PC-3 (cell line): ENCODE data around the gene LRRIQ4. TPM values are rescaled to one million over a fixed set of nuclear protein-coding genes. Genes with fewer than 3 reads are reported as not detected.
A peak's percentile ranks its signal among the peaks of the same experiment; 100 is the strongest.

Source experiments
- ATAC-seq: fragments of 200-7000 bp; cut with Tn5 transposase; 2 replicates; pipeline ENCODE4 v1.9.1; 2020; ENCODE audit warnings: mild to moderate bottlenecking, moderate library complexity
- BruUV-seq: library from RNA; stranded (reverse); fragments of 400-500 nt; replicated peaks from 2 replicates; lab custom pipeline; 2021; lab: Mats Ljungman, UMichigan
- CTCF ChIA-PET: fragments of 300-600 bp; sonication (Branson Sonifier 250); formaldehyde crosslinking; loops from one replicate; lab custom pipeline; 2022; ENCODE audit warnings: antibody characterized with exemption; lab: Charles Lee
- POLR2A ChIA-PET: fragments of 300-600 bp; sonication (Branson Sonifier 250); formaldehyde crosslinking; loops from one replicate; lab custom pipeline; 2022; ENCODE audit warnings: antibody characterized with exemption; ENCODE audit not compliant: unreplicated experiment; lab: Charles Lee
- DNase-seq: peaks from one replicate; pipeline ENCODE4 v3.0.0-alpha.2; 2015
- H2AFZ ChIP-seq: fragments of 300-600 bp; sonication (generic); 2 replicates; pipeline ENCODE4 v1.6.0; 2016; ENCODE audit warnings: antibody characterized with exemption, low read length
- H3F3A ChIP-seq: fragments of 300-600 bp; sonication (generic); one replicate; pipeline ENCODE4 v1.6.0; 2017; ENCODE audit warnings: antibody characterized with exemption, low read length, control low read depth, mild to moderate bottlenecking; ENCODE audit not compliant: unreplicated experiment
- H3K27ac ChIP-seq: fragments of 300-600 bp; sonication (generic); 2 replicates; pipeline ENCODE4 v1.5.1; 2016; ENCODE audit warnings: mild to moderate bottlenecking, low read length
- H3K27me3 ChIP-seq: fragments of 300-600 bp; sonication (generic); 2 replicates; pipeline ENCODE4 v1.6.1; 2016; ENCODE audit warnings: low read length, mixed read lengths
- H3K36me3 ChIP-seq: fragments of 300-600 bp; sonication (generic); 2 replicates; pipeline ENCODE4 v1.6.1; 2016; ENCODE audit warnings: low read depth, mixed run types, low read length, mixed read lengths
- H3K4me1 ChIP-seq: fragments of 300-600 bp; sonication (generic); 2 replicates; pipeline ENCODE4 v1.5.1; 2016; ENCODE audit warnings: low read length; ENCODE audit not compliant: insufficient read depth
- H3K4me2 ChIP-seq: fragments of 300-600 bp; sonication (generic); 2 replicates; pipeline ENCODE4 v1.6.0; 2016; ENCODE audit warnings: low read length
- H3K4me3 ChIP-seq: fragments of 300-600 bp; sonication (generic); 2 replicates; pipeline ENCODE4 v1.5.1; 2016; ENCODE audit warnings: mild to moderate bottlenecking, low read length, mixed read lengths
- H3K79me2 ChIP-seq: fragments of 300-600 bp; sonication (generic); 2 replicates; pipeline ENCODE4 v1.6.1; 2017; ENCODE audit warnings: low read length, mixed read lengths
- H3K9ac ChIP-seq: fragments of 300-600 bp; sonication (generic); 2 replicates; pipeline ENCODE4 v1.6.0; 2016; ENCODE audit warnings: mild to moderate bottlenecking, low read length
- H3K9me2 ChIP-seq: fragments of 300-600 bp; sonication (generic); replicated peaks from 2 replicates; pipeline ENCODE4 v1.6.1; 2016; ENCODE audit warnings: mixed run types, low read length, mixed read lengths
- H3K9me3 ChIP-seq: fragments of 300-600 bp; sonication (generic); 2 replicates; pipeline ENCODE4 v1.6.1; 2016; ENCODE audit warnings: low read length, mixed read lengths
- H4K20me1 ChIP-seq: fragments of 300-600 bp; sonication (generic); 2 replicates; pipeline ENCODE4 v1.6.1; 2016; ENCODE audit warnings: low read length, mixed read lengths
- CTCF ChIP-seq: fragments of 300-600 bp; sonication (generic); conservative IDR thresholded peaks from 2 replicates; pipeline ENCODE4 v1.5.1; 2017; ENCODE audit warnings: antibody characterized with exemption, low read depth, mild to moderate bottlenecking, low read length
- EZH2 ChIP-seq: fragments of 300-600 bp; sonication (generic); IDR thresholded peaks from one replicate; pipeline ENCODE4 v1.6.1; 2017; ENCODE audit warnings: antibody characterized with exemption, mild to moderate bottlenecking, low read length; ENCODE audit not compliant: unreplicated experiment
- EZH2phosphoT487 ChIP-seq: fragments of 300-600 bp; sonication (generic); IDR thresholded peaks from 2 replicates; pipeline ENCODE4 v1.6.1; 2018; ENCODE audit warnings: mild to moderate bottlenecking, antibody characterized with exemption, low read length, borderline replicate concordance
- intact Hi-C: fragments of 100-400 bp; cut with micrococcal nuclease; formaldehyde crosslinking; loops from 2 replicates; pipeline ENCODE4 v1.9.0; 2023
- total RNA-seq: library from RNA; depleted of rRNA; stranded (reverse); fragments of >200 nt; gene quantifications from 2 replicates; pipeline ENCODE4 v1.2.3, GENCODE V29; 2014

LRRIQ4 gene
- total RNA-seq, 1 experiment from 2014 or later: not detected

GRCh38 chr3:169863458-169863899, 50.8 kb downstream of the LRRIQ4 start:
- H3K4me2 ChIP-seq: 0 out of 2 replicates have a peak overlapping the region, but pooled peaks have one; percentile 20
- no peaks in the 10 kb centered on the region for H3K4me1 ChIP-seq
- H3F3A ChIP-seq: no peaks in the 10 kb centered on the region
- H3K4me3 ChIP-seq: no peak overlapping the region
- H3K36me3 ChIP-seq: no peaks in the 10 kb centered on the region
- H3K27ac ChIP-seq: no peak overlapping the region
- peak; percentile 92 for DNase-seq
- intact Hi-C loops: loop anchor here (1.0 to 5.0 kb wide), 3 partner anchors 101 to 191 kb away; partner anchors contain the start of gene SEC62
- ATAC-seq: peak; percentile 89
- no peaks in the 10 kb centered on the region for H3K9me2 ChIP-seq
- H2AFZ ChIP-seq: no peak overlapping the region
- CTCF ChIA-PET: no interaction called here
- H3K27me3 ChIP-seq: no peaks in the 10 kb centered on the region
- no peaks in the 10 kb centered on the region for H4K20me1 ChIP-seq
- H3K9ac ChIP-seq: no peak overlapping the region
- POLR2A ChIA-PET: interaction anchor here (0.7 kb wide), 1 partner anchor 97 kb away, joined by 4 read pairs; no protein-coding TSS in a partner anchor
- BruUV-seq: no TSS peak
- no peaks in the 10 kb centered on the region for H3K79me2 ChIP-seq
- no peak for TF ChIP-seq EZH2phosphoT487
- TF ChIP-seq CTCF: peak; percentile 97
- TF ChIP-seq EZH2: no peak
- no peaks in the 10 kb centered on the region for H3K9me3 ChIP-seq

GRCh38 chr3:169864270-169864669, 51.6 kb downstream of the LRRIQ4 start:
- BruUV-seq: no TSS peak
- no peak overlapping the region for H3K4me2 ChIP-seq
- no peak for ATAC-seq
- H3K9me3 ChIP-seq: no peaks in the 10 kb centered on the region
- no peaks in the 10 kb centered on the region for H3K4me1 ChIP-seq
- CTCF ChIA-PET: no interaction called here
- POLR2A ChIA-PET: no interaction called here
- no peak overlapping the region for H3K27ac ChIP-seq
- intact Hi-C loops: loop anchor here (5.0 kb wide), 1 partner anchor 102 kb away; no protein-coding TSS in a partner anchor
- no peak overlapping the region for H3K9ac ChIP-seq
- H3K4me3 ChIP-seq: no peak overlapping the region
- no peaks in the 10 kb centered on the region for H3K27me3 ChIP-seq
- no peaks in the 10 kb centered on the region for H3K9me2 ChIP-seq
- no peak for DNase-seq
- no peaks in the 10 kb centered on the region for H3K79me2 ChIP-seq
- no peak overlapping the region for H2AFZ ChIP-seq
- H3K36me3 ChIP-seq: no peaks in the 10 kb centered on the region
- TF ChIP-seq EZH2phosphoT487 (no peak), CTCF (no peak), EZH2 (no peak)
- H4K20me1 ChIP-seq: no peaks in the 10 kb centered on the region
- no peaks in the 10 kb centered on the region for H3F3A ChIP-seq

GRCh38 chr3:169865176-169865767, 52.6 kb downstream of the LRRIQ4 start:
- Histone ChIP-seq H3K4me1 (no peaks in the 10 kb centered on the region), H3K27me3 (no peaks in the 10 kb centered on the region), H3K4me3 (no peak overlapping the region), H3K79me2 (no peaks in the 10 kb centered on the region), H3K9ac (no peak overlapping the region), H2AFZ (no peak overlapping the region), H3K36me3 (no peaks in the 10 kb centered on the region), H3F3A (no peaks in the 10 kb centered on the region), H3K9me2 (no peaks in the 10 kb centered on the region), H3K9me3 (no peaks in the 10 kb centered on the region), H3K27ac (no peak overlapping the region), H3K4me2 (no peak overlapping the region), H4K20me1 (no peaks in the 10 kb centered on the region)
- ChIA-PET CTCF (no interaction called here), POLR2A (no interaction called here)
- intact Hi-C loops: no loop called here
- TF ChIP-seq EZH2phosphoT487: no peak
- no peak for TF ChIP-seq EZH2
- no peak for TF ChIP-seq CTCF
- no peak for ATAC-seq
- no peak for DNase-seq
- no TSS peak for BruUV-seq
